ENCODE measurements around the gene ENPP7. TPM values are rescaled to one million over a fixed set of nuclear protein-coding genes. Genes with fewer than 3 reads are reported as not detected.
"Not testable (repeated sequence)": the region's sequence is repeated elsewhere in the genome, so short reads cannot be mapped to it uniquely, and the experiment has no call there.

ENPP7 gene
- total RNA-seq, 1 donor from 2014 or later: not detected

DNA sequence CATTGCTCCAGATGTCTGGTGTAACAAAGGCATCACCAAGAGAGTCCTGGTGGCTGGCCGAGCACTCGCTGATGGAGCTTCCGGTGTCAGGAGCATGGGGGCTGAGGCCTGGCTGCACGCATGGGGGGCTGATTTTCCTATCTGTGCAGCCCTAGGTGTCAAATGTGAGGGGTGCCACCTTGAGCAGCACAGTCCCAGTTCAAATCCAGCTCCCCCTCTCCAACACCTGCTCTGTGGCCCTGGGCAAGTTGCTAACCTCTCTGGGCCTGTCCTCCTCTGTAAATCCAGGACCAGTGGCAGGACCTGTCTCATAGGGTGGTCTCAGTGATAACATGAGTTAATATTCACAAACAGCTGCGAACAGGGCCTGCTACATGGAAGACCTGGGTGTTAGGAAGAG is 12.9 kb downstream of the ENPP7 start:
- intact Hi-C loops (cut with DNase I): no loop called here
- ATAC-seq: no peak
- no peak for DNase-seq (ENCODE audit: low spot score)

- no peak for ATAC-seq
- intact Hi-C loops (cut with DNase I): no loop called here
- DNase-seq (ENCODE audit: low spot score): no peak
Measured at GRCh38 chr17:79745641-79746105, 14.9 kb downstream of the ENPP7 start.

DNA sequence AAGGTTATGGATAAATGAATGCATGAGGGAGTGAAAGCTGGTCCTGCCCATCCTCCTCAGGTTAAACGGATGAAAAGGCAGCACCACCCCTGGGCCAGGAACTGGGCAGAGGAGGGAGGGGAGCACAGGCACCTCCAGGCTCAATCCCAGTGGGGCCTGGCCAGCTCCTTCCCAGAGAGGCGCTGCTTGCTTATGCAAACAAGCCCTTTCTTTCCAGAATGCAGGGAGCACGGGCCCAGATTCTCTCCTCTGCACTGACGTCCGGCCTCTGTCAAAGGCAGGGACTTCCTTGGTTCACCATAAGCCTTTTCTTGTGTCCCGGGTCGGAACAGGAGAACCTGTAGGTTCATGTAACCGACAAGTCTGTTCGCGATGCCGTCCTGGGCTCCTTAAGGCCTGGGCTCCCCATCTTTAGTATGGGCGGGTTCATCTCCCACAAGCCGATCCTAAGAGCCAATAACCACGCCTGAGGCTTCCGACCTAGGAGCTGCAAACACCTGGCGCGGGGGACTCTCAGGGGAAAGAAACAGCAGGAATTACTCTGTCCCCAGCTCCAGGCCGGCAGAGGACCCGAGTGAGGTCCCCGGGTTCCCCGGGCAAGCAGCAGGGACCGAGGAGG is 16.3 kb downstream of the ENPP7 start:
- intact Hi-C loops (cut with DNase I): no loop called here
- ATAC-seq: no peak
- DNase-seq (ENCODE audit: low spot score): no peak

DNA sequence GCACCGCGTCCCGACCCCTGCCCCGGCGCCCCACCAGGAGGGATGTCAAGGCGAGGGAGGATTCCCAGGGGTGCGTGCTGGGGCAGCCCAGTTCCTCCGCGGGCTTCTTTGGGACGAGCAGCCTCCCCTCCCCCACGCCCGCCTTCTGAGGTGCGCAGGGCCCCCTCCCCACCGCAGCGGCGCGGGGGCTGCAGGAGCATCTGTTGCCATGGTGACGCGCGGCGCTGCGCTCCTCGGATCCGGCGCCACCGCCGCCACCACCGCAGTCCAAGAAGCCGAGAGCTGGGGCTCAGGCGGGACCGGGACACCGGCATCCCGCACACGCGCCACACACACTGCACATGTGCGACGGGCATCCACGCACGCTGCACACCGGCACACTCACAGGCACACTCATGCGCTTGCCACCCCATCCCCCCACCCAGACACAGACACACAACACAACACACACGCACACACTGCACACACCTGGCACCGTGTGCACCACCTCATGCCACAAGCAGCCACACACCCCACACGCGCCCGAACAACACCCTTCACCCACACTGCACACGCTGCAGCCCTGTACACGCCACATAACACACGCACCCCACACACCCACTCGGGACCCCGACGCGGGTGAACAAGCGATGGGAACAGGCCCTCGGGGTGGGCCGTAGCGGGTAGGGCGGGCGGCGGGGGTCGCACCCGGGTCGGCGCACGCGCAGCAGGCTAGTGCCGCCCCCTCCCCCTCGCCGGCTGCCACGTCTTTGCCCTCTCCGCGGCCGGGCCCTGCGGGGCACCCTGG is 17.0 kb downstream of the ENPP7 start:
- no peak for ATAC-seq
- intact Hi-C loops (cut with DNase I): no loop called here

GRCh38 chr17:79748295-79749099 is 17.8 kb downstream of the ENPP7 start:
- DNase-seq (ENCODE audit: low spot score) (no peak), ATAC-seq (no peak)
- intact Hi-C loops (cut with DNase I): no loop called here

More for the DNA sequence above, 17.0 kb downstream of the ENPP7 start:
- DNase-seq (ENCODE audit: low spot score): no peak

- no peak for ATAC-seq
Measured at GRCh38 chr17:79749156-79749815, 18.5 kb downstream of the ENPP7 start.

DNA sequence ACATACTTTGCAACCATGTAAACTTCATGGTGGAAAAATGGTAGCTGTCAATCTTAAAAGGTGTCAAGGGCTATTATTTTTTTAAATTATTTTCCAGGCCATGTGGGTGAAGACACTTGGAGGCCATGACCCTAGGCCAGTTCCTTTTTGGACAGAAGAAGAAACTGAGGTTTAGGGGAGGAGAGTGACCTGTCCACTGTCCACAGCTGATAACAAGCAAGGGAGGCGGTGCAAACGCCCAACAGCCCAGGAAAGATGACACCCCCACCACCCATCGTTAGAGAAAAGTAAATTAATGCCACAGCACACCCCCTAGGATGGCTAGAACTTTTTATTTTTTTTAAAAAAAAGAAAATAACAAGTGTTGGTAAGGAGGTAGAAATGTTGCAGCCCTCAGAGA is 19.2 kb downstream of the ENPP7 start:
- DNase-seq (ENCODE audit: low spot score) (no peak), ATAC-seq (no peak)
- intact Hi-C loops (cut with DNase I): no loop called here

More at GRCh38 chr17:79749156-79749815, 18.5 kb downstream of the ENPP7 start:
- intact Hi-C loops (cut with DNase I): no loop called here
- no peak for DNase-seq (ENCODE audit: low spot score)

DNA sequence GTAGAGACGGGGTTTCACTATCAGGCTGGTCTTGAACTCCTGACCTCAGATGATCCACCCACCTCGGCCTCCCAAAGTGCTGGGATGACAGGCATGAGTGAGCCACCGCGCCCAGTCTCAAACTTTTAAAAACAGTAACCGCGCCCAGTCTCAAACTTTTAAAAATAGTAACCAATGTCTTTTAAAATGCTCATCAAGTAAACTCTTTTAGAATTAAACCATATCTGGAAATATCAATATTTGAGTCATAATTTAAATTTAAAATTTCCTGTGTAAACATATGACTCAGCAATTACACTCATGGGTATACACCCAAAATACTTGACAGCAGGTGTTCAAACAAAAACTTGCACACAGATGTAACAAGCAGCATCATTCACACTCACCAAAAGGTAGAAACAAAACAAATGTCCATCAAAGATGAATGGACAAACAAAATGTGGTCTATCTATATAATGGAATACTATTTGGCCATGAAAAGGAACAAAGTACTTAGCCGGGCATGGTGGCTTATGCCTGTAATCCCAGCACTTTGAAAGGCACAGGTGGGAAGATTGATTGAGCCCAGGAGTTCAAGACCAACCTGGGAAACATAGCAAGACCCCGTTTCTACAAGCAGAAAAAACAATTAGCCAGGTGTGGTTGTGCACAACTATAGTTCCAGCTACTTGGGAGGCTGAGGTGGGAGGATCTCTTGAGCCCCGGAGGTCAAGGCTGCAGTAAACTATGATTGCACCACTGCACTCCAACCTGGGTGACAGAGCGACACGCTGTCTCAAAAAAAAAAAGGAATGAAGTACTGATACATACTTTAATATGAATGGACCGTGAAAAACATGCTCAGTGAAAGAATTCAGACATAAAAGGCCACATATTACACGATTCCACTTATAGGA is 20.2 kb downstream of the ENPP7 start:
- no peak for ATAC-seq
- DNase-seq (ENCODE audit: low spot score): no peak
- intact Hi-C loops (cut with DNase I): no loop called here

DNA sequence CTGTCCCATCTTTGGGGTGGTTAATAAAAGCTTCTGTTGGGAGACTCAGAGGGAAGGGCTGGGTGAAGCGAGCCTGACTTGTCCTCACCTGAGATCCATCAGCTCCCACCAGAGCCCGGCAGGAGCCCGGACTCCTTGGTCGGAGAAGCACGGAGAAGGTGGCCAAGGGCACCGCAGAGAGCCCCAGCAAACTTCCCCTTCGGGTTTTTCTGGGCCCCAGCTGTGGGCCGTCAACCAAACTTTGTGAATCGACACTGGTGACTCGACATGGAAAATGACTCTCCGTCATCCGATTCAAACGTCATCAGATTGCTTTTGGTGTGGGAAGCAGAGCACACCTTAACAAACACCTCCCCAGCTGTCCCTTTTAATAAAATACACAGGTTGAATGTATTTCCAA is 21.4 kb downstream of the ENPP7 start:
- intact Hi-C loops (cut with DNase I): no loop called here
- no peak for ATAC-seq

GRCh38 chr17:79754370-79754769 is 23.6 kb downstream of the ENPP7 start:
- ATAC-seq: no peak
- intact Hi-C loops (cut with DNase I): no loop called here
- no peak for DNase-seq (ENCODE audit: low spot score)

More for the DNA sequence above, 21.4 kb downstream of the ENPP7 start:
- DNase-seq (ENCODE audit: low spot score): no peak

DNA sequence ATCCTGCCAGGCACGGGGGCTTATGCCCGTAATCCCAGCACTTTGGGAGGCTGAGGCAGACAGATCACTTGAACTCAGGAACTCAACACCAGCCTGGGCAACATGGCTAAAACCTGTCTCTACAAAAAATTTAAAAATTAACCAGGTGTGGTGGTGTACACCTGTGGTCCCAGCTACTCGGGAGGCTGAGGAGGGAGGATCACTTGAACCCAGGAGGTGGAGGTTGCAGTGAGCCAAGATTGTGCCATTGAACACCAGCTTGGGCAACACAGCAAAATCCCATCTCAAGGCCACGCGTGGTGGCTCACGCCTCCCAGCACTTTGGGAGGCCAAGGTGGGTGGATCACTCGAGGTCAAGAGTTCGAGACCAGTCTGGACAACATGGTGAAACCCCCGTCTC is 24.2 kb downstream of the ENPP7 start:
- ATAC-seq; intact Hi-C loops (cut with DNase I); DNase-seq (ENCODE audit: low spot score): not testable (repeated sequence)

DNA sequence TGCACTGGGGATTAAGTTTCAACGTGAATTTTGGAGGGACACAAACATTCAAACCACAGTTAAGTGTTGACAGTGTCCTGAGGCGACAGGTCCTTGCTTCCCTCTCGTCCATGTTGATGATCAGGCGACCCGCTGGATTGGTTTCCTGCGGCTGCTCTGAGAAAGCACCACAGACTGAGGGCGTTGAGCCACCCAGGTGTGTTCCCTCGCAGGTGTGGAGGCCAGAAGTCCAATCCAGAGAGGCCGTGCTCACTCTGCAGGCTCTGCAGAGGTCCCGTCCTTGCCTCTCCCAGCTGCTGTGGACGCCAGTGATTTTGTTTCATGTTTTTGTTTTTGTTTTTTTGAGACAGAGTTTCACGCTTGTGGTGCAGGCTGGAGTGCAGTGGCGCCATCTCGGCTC is 24.8 kb downstream of the ENPP7 start:
- DNase-seq (ENCODE audit: low spot score) (no peak), ATAC-seq (no peak)
- intact Hi-C loops (cut with DNase I): no loop called here

DNA sequence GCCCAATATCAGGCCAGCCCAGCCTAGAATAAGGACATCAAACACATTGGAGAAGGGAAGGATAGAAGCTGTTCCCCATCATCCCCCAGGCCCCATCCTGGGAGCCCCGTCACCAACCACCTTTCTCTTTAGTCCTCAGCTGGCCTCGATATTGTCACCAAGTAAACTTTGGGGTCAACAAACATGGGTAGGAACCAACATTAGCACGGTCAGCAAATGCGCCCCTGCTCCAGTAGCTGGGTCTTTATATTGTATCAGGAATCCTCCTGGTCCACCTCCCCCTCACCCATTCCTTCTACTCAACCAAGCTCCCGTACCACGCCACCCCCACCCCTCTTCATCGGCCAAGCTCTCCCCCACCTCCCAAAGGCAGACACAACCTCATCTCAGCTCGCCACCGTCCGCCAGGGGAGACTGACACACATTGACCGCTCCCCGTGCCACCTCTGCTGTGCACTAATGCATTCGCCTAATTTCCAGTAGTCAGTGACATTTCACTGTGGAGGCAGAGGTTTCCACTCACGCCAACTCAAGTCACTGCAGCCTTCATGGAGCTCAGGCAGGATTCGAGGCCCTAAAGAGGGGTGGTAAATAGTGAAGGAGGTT is 26.5 kb downstream of the ENPP7 start:
- DNase-seq (ENCODE audit: low spot score) (no peak), ATAC-seq (no peak)
- intact Hi-C loops (cut with DNase I): no loop called here

DNA sequence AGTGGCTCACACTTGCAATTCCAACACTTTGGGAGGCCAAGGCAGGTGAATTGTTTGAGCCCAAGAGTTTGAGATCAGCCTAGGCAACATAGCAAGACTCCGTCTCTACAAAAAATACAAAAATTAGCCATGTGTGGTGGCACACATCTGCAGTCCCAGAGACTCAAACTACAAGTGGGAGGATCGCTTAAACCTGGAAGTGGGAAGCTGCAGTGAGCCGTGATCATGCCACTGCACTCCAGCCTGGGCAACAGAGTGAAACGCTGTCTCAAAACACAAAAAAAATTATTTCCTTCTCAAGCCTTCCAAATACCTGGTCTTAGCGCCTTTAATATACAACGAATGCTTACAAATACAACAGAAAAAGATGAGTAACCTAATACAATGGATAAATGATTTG is 27.5 kb downstream of the ENPP7 start:
- ATAC-seq: no peak
- no peak for DNase-seq (ENCODE audit: low spot score)
- intact Hi-C loops (cut with DNase I): no loop called here

- ATAC-seq (no peak), DNase-seq (ENCODE audit: low spot score) (no peak)
- intact Hi-C loops (cut with DNase I): no loop called here
Measured at GRCh38 chr17:79760197-79760906, 29.6 kb downstream of the ENPP7 start.

DNA sequence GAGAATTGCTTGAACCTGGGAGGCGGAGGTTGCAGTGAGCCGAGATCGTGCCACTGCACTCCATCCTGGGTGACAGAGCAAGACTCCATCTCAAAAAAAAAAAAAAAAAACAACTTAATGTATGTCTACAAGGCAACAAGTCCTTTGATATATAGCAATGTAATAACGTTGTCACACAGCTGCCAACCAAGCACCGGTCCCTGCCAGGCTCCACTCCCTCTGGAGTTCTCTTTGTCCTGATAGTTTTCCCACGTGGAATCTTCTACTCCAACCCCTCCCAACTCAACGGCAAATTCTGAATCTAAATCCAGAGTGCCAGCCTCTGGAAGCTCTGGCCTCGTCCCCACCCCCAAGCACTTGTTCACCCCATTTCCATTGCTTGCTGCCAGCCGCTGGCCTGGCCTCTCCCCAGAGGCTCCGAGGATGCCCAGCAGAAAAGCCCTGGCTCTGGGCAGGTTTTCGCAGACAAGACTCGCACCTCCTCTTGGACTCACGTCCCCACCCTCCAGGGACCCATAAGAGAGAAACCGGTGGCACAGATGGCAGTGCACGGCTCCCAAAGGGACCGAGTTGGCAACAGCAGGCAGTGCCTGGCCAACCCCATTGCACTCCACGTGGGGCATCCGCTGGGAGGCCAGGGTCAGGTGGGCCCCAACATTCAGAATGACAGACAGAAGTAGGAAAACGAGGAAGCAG is 31.3 kb downstream of the ENPP7 start:
- no peak for DNase-seq (ENCODE audit: low spot score)
- no peak for ATAC-seq
- intact Hi-C loops (cut with DNase I): no loop called here

DNA sequence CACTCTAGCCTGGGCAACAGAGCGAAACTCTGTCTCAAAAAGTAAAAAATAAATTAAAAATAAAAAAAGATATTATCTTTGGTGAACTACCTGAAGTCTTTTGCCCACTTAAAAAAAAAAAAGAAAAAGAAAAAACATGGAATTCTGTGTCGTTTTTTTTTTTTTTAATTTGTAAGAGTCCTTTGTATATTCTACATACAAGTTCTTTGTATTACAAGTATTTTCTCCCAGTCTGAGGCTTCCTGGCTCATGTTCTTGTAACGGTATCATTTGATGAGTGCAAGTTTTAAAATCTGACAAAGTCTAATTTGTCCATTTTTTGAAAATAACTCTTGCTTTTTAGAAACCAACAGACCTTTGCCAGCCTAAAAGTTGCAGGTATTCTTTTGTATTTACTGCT is 35.0 kb downstream of the ENPP7 start:
- intact Hi-C loops (cut with DNase I): no loop called here
- DNase-seq (ENCODE audit: low spot score): no peak
- no peak for ATAC-seq
